Measurements from ENCODE around the gene PHAF1.
"Not testable (repeated sequence)": the region's sequence is repeated elsewhere in the genome, so short reads cannot be mapped to it uniquely, and the experiment has no call there.

The PHAF1 gene

DNA sequence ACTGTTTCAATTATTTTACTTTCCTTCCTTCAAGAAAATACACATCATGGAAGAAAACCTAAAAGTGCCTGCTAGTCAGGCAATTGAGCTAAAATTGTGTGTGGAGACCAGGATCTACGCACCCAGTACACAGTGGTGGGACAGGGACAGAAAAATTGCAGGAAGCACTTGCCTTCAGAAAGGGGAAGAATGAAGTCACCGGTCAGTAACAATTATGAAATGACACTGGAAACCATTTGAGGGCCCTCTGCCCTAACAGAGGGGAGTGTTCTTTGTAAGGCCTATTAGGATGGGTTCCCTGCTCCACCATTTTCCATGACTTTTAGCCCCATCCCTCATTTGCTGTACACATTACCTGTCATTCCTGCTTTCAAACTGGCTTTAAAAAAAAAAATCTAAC lies 4.5 kb upstream of the PHAF1 start:
- DNase-seq (ENCODE audit: low spot score), result no peak

DNA sequence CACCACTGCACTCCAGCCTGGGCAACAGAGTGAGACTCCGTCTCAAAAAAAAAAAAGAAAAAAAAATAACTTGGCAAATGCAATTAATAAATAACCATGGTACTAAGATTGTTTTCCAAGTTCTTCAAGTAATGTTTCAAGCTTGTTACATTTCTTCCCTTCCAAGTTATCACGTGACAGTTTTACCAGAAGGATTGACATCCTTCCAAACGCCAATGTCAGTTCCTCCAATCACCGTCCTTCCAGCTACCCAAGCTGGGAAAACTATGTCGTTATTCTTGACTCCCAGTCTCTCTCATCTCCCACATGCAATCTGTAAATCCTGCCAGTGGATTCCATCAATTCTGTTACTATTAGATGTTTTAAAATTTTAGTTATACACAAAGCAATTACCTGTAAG lies 3.9 kb upstream of the PHAF1 start:
- DNase-seq (ENCODE audit: low spot score), result no peak

DNA sequence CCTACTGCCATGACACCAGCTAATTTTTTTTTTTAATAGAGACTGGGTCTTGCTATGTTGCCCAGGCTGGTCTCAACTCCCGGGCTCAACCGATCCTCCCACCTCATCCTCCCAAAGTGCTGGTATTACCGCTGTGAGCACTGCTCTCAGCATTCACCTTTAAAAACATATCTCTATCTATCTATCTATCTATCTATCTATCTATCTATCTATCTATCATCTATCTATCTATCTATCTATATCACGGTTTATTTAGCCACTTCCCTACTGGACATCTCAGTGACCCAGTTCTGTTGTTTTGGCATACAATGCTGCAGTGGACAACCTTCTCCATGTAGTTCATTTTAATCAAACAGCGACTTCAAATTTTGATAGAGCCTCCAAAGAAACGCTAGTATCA lies 1.3 kb upstream of the PHAF1 start:
- DNase-seq (ENCODE audit: low spot score), result no peak

DNA sequence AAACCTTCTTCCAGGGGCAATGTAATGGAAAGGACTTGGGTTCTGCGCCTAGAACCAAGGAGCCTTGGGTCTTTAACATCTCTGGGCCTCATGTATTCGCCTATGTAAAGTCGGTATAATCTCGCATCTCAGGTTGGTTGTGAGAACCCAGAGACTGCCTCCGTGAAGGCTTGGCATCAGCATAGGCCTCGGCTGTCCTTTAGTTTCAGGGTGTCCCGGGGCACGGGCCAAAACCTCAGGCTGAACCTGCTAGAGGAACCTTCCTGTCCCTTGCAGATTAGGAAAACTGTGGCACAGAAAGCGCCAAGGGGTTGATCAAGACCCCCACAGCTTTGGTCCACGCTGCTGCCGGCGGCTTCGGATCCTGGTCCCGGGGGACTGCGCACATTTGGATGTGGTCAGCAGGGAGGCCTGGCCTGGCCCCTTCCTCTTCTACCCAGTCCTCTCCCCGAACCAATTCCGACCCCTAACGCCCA lies 772 bp upstream of the PHAF1 start:
- DNase-seq (ENCODE audit: low spot score), result no peak

DNA sequence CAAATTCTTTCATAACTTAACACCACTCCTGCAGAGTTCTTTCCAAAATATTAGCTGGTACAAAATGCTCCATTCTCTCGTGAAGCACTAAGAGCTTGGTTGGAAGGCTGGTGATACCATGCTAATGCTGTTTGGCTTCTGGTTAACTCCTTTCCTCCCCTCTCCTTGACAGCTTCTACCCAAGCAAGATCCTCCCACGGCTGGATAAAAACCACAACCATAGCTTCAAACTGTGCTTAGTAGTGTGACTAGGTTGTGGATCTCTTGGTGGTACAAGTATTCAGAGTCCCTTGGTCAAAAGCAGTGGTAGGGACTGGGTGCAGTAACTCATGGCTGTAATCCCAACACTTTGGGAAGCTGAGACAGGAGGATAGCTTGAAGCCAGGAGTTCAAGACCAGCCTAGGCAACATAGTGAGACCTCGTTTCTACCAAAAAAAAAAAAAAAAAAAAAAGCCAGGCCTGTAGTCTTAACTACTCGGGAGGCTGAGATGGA lies 2.3 kb downstream of the PHAF1 start:
- DNase-seq (ENCODE audit: low spot score), result no peak

DNA sequence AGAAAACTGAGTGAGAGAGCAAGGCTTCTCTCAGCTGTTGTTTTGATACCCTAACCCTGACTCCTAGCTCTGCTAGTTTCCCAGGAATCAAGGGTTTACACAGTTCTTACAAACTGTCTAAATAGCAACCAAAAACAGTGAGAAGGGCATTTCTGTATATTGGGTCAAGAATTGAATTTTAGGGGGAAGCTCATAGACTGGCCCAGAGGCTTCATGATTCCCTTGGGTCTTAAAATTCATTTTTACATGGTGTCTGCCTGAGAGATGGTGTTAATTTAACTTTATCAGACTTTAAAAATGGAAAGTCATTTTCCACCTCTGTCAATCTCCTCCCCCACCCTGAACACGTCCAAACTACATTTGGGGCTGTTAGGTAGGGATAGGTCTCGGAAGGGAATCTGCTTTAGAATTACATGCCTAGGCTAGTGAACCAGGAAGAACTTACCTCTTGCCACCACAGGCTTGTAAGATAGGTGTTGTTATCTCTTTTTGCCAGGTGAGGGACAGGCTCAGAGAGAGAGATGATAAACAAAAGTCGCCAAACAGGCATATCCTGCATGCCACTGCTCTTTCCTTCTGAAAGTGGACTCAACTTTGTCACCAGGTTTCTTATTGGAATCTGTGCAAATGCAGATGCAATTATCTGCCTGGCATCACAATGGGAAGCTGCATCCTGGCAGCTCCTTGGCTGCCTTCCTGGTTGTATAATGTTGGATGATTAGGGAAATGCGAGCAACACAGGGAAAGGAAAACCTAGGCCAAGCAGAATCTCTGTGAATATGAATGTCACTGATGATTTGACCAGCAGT lies 3.1 kb downstream of the PHAF1 start:
- DNase-seq (ENCODE audit: low spot score), result no peak

DNA sequence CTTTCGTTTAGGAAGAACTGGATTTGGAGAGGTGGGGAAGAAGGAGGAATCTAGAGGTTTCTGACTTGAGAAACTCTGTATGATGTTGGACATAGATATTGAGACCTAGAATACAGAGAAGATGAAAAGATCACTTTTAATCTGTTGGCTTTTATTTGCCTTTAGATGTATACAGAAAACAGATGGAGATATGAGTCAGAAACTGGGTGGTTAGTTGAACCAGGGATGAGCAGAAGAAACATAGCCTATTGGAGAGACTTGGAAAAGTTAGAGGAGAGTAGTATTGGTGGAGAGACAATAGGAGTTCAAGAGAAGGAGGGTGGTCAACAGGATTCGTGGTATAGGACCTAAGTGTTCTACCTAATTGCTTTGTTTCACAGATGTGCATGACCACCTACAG lies 5.1 kb downstream of the PHAF1 start:
- no peak for DNase-seq (ENCODE audit: low spot score)

DNA sequence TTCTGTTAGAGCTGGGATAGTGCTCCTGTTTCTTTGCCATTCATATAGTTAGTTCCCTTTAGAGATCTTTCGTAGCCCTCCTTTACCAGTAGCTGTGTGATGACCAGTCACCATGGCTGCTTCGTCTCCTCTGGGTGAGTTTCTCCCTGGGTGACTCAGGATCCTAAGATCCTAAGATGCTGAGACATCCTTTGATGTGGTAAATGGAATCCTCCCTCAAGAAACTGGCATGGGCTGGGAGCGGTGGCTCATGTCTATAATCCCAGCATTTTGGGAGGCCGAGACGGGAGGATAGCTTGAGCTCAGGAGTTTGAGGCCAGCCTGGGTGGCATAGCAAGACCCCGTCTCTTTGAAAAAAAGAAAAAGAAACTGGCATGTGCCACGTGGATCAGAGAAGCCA lies 5.9 kb downstream of the PHAF1 start:
- peak; percentile 77 for DNase-seq (ENCODE audit: low spot score)

DNA sequence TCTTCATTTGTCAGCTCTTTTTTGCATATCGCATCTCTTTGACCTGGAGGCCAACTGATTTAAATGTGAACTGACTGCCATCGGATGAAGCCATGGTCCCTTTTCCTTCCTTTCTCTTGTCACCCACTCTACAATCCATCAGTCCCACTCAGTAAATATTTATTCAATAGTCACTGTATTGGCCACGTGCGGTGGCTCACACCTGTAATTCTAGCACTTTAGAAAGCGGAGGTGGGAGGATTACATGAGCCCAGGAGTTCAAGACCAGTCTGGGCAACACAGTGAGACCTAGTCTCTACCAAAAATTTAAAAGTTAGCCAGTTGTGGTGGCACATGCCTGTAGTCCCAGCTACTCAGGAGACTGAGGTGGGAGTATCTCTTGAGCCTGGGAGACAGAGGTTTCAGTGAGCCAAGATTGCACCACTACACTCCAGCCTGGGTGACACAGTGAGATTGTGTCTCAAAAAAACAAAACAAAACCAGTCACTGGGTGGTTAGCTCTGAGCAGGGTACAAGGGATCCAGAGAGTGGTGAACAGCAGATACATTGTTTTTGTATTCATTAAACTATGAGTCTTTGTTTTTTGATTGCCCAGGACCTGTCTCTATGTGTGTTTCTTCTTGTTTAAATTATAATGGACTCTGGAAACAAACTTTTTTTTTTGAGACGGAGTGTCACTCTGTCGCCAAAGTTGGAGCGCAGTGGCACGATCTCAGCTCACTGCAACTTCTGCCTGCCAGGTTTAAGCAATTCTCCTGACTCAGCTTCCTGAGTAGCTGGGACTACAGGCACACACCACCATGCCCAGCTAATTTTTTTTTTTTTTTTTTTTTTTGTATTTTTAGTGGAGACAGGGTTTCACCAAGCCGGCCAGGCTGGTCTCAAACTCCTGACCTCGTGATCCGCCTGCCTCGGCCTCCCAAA lies 6.9 kb downstream of the PHAF1 start:
- no peak for DNase-seq (ENCODE audit: low spot score)

DNA sequence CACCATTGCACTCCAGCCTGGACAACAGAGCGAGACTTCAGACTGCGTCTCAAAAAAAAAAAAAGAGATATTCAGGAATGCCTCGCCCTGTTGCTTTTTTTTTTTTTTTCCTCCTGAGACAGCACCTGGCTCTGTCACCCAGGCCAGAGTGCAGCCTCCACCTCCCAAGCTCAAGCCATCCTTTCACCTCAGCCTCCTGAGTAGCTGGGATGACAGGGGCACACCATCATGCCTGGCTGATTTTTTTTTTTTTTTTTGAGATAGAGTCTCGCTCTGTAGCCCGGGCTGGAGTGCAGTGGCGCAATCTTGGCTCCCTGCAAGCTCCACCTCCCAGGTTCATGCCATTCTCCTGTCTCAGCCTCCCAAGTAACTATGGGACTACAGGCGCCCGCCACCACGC lies 8.0 kb downstream of the PHAF1 start:
- no peak for DNase-seq (ENCODE audit: low spot score)

DNA sequence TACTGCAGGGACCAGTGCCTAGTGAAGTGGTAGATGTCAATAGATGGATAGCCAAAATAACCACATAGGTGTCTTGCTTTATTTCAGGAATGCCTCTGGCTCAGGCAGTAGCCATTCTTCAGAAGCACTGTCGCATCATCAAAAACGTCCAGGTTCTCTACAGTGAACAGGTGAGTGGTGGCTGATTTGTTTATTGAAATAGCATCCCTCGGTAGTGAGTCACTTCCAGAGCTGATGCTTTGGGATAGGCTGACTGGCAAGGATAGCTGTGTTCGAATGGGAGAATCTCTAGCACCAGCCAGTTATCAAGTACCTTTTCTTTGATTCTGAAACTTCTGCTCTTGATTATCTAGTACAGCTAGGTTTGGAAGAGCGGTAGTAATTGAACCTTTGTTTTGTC lies 10.3 kb downstream of the PHAF1 start:
- DNase-seq (ENCODE audit: low spot score), result no peak

DNA sequence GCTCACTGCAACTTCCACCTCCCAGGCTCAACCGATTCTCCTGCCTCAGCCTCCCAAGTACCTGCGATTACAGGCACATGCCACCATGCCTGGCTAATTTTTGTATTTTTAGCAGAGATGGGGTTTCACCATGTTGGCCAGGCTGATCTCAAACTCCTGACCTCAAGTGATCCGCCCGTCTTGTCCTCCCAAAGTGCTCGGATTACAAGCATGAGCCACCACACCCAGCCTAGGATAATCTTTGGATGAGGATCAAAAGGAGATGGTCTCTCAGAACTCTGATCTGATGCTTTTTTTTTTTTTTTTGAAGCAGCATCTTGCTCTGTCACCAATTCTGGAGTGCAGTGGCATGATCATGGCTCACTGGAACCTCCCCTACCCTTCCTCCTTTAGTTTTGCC lies 13.1 kb downstream of the PHAF1 start:
- DNase-seq (ENCODE audit: low spot score), result not testable (repeated sequence)

DNA sequence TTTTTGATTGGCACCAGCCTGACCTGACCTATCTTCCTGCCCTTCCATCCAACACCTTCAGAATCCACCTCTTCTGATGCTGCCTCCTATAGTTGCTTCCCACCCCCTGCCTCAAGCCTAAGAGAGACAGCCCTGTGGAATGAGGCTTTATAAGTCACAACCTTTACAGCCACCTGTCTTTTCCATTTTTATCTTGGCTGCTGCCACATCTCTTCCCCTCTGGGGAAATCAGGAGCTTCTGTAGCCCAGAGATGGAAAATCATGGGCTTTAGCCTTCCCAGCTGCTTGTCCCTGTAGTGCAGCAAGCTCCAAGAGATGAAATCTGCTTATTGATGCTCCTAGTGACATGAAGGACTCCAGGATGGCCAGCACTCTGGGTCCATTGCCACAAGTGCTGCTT lies 18.7 kb downstream of the PHAF1 start:
- no peak for DNase-seq (ENCODE audit: low spot score)

DNA sequence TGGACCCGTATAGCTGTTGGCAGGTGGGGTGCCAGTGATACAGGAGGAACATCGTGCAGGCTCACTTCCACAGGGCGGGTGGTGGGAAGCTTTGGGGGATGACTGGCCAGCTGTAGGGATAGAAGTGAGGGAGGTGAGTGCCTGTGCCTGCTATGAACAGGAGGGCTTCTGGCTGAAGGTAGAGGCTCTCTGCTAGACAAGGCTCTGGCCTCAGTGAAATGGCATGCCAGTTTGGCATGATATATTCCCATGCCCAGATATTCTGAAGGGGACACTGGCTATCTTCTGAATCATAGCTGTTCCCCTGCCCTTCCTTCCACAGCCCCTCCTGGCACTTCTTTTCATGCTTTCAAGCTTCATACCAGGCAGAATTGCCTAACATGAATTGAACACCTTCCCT lies 19.1 kb downstream of the PHAF1 start:
- no peak for DNase-seq (ENCODE audit: low spot score)

DNA sequence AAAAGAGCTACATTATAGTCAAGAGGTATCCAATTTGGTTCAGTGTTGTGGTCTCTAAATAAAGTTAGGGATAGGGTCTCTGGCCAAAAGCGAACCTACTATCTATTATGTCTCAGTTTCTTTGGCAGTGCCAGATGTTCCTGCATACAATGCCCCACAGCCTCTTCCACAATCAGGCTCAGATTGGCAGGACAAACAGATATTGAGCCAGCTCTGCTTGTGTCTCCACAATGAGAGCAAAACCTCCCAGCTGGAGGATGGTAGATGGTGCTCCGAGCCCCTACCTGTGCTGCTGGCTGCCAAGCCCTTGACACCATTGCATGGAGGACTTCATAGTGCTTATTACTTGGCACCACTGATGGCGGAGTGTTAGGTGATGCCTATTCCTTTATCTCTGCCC lies 19.7 kb downstream of the PHAF1 start:
- DNase-seq (ENCODE audit: low spot score), result no peak

DNA sequence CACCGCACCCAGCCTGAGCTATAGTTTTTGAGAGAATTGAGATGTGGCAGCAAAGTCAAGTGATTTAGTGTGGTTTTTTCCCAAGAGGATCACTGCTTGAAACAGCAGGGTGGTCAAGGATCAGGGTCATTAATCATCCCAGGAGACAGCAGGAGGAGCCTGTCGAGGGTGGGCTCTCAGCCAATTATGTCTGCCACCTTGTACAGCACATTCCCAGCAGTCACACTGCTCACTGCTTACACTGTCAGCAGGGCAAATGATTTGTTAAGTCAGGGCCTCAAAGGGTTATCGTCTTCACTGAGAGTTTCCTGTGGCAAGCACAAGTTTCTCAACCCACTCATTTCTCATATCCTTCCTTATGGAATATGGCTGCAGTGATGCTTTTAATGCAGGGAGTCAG lies 27.9 kb downstream of the PHAF1 start:
- no peak for DNase-seq (ENCODE audit: low spot score)

DNA sequence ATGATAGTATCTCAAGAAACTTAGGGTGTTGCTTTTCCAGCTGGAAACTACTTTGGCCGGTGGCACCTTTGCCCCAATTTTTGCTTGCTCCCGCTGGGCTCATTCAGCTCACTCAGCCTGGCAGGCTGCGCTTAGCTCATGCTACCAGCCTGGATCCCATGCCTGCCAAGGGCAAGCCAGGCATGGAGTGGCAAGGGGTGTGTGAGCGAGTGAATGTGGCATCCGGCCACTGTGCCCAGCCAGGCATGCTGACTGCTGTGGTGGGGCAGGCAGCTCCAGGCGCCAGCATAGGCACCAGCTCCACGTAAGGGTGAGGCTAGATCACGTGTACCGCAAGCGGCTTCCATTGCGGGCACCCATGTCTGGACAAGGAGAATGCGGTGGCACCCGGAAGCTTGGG lies 31.6 kb downstream of the PHAF1 start:
- no peak for DNase-seq (ENCODE audit: low spot score)

DNA sequence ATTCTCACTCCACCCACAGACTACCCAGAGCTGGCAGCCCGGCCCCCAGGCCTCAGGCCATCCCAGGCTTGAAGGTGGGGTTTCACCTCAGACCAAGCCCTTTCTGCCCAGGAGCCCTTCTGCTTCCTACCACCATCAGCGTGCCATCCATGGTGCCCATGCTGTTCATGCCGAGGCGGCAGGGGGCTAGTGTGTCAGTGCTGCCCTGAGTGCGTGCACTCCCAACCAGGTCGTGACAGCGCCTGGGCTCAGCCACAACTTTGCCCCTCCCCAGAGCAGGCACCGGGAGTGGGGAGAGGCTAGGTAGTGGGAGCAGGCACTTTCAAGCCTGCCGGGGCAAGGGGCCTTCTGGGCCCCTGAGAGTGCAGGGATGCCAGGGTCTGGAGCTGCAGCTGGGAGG lies 32.6 kb downstream of the PHAF1 start:
- DNase-seq (ENCODE audit: low spot score), result no peak

DNA sequence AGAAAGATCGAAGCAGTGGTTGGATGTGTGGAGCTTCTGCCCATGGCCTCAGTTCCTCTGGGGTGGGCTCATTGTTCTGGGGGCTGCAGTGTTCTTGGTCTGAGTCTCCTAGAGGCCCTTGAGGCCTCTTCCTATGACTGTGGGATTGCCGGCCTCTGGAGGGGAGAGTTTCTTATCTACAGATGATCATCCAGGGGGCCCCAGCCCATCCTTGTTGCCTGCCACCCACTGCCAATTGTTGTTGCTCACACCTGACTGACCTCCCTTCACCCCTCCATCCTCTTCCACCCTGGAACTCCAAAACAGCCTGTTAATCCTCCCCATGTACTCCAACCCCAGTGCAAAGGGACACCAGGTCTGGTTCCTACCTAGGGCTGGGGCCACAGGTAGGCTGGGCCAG lies 35.2 kb downstream of the PHAF1 start:
- no peak for DNase-seq (ENCODE audit: low spot score)

DNA sequence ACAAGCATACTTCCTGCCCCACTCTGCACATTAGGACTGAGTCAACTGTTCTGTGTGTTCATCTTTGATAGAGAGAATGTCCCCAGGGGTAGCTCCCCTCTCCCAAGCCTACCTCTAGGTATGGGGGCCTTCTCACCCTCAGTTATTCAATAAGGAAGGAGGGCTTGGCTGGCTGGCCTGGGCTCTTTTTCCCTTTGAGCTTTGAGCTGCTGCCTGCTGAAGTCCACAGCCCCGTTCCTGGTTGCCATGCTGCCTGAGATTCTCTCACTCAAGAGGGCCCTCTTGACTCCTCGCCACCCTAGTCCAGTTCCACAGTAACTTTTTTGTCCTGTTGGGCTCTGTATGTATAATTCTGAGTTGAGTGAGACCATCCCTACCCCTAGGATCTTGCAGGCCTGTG lies 36.0 kb downstream of the PHAF1 start:
- DNase-seq (ENCODE audit: low spot score), result no peak

DNA sequence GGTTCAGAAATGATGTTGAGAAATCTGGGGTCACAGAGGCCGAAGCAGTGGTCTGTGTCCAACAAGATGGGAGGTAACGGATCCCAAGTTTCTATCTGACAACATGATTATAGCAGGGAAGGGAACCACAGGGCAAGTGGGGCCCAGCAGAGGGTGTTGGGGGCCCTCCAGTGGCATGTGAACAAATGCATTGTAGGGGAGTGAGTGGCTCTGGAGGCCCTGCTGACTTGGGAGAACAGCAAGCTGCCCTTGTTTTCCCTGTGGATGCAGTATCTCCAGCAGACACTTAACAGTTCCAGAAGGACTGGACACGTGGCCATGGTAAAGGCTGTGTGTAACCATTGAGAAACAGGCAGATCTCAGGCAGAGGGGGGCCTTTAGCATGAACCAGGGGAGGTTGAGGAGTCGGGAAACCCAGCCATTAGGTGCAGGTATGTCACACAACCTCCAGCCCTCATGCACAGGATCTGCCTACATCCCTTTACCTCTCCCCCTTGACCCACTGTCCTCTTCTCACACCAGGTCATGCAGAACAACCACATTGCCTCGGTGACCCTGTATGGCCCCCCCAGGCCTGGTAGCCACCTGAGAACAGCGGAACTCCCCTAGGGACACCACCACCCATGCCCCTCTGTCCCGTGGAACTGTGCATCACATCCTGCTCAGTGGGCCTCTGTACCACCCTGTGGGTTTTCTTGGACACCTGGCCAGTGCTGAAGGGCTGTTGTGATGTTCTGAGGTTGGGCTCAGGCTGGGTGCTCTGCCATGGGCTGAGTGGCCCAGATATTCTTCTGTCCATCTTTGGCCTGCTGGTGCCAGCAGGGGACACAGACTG lies 37.0 kb downstream of the PHAF1 start:
- no peak for DNase-seq (ENCODE audit: low spot score)

DNA sequence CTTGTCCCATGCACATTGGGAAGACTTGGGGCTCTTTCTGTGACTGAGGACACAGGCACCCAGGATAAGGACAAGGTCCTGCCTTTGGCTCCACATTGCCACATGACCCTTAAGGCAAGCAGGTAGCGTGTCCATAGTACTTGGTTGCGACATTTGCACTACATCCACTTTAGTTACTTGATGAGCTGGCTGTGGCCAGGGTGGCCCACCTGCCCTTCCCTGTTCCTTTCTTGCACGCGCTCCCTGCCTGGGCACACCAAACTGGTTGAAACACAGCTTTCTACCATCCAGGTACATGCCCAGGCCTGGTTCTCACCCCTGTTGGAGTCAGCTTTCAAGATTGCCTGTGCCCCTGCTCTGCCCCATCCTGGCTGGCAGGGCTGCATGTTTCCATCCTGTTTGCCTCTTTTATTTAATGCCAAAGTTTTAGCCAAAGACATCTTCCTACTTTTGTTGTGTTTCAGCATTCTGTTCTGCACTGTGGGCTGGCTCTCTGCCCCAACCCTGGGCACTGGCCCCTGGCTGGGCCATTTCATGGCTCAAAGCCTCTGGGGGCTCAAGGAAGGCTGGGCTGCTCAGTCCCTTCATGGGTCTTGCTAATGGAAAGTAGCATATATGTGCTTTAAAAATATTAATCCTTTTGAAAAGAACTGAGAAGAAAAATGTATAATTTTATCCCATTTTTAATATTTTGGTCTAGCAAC lies 37.8 kb downstream of the PHAF1 start:
- DNase-seq (ENCODE audit: low spot score), result no peak

Data from COLO829 (cell line).